Stimulated activated CD8-positive, alpha-beta memory T cell treated with anti-CD3 and anti-CD28 coated beads, Interleukin-4, amount 100 ng/mL, for 48 hours (primary cell): Measurements from ENCODE around the gene PTPRCAP.
"Not testable (repeated sequence)": the region's sequence is repeated elsewhere in the genome, so short reads cannot be mapped to it uniquely, and the experiment has no call there.

Experiments
- DNase-seq: peaks from one replicate; pipeline ENCODE4 v3.0.0-alpha.2; 2020

The PTPRCAP gene, protein sequence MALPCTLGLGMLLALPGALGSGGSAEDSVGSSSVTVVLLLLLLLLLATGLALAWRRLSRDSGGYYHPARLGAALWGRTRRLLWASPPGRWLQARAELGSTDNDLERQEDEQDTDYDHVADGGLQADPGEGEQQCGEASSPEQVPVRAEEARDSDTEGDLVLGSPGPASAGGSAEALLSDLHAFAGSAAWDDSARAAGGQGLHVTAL

DNA sequence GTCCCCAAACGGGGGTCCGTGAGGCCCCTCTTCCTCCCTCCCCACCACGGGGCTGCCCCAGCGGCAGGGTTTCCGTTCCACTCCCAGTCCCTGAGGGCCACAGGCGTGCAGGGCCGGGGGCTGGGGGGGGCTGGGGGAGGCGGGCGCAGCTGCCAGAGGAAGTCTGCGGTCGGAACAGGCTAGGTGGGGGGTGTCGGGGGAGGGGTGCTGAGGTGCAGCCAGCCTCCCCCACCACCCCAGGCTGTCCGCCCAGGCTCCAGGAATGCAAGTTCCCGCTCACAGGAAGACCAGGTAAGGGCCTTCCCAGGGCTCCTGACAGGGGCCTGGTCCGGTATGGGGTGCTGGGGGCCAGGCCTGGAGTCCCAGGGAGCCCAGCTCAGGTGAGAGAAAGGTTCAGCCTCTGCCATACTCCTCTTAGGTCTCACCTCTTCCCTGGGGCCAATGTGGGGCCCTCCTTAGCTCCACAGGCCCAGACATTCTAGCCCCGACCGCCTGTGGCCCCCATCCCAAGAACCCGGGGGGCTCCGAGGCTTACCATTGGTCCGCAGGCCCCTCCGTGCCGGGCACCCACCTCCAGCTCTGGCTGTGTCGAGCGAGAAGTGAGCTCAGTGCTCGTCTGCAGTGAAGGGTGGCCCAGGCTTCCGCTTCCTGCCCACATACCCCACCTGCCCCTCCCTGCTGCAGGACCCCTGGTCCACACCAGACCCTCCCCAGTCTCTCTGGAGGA is at the start of gene PTPRCAP:
TSS of gene PTPRCAP (minus strand) at position 601 of the 727 bp plus-strand sequence. CDS start at position 538, 63 bp downstream.
- DNase-seq, result peak; percentile 78

DNA sequence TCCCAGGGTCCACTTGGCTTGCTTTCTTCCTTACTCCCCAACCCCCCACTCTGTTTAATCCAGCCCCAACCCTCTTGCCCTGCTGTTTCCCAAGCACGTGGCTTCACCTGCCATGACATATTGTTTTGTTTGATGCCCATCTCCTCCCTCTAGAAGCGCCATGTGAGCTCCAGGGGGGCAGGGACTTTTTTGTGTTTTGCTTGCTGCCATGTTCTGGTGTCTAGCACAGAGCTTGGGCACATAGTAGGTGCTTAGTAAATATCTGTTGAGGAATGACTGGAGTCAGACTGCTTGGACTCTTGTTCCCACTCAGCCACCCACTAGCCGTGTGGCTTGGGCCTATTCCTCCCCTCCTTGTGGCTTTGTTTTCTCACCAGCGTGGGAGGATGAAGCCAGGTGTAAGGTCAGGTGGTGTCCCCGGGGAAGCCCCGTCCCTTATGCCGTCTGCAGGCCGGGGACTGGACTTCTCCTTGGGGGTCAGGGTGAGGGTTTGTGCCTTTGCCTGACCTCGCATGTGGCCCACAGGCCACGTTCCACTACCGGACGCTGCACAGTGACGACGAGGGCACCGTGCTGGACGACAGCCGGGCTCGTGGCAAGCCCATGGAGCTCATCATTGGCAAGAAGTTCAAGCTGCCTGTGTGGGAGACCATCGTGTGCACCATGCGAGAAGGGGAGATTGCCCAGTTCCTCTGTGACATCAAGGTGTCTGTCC is 49.2 kb upstream of the PTPRCAP start:
- peak; percentile 76 for DNase-seq

DNA sequence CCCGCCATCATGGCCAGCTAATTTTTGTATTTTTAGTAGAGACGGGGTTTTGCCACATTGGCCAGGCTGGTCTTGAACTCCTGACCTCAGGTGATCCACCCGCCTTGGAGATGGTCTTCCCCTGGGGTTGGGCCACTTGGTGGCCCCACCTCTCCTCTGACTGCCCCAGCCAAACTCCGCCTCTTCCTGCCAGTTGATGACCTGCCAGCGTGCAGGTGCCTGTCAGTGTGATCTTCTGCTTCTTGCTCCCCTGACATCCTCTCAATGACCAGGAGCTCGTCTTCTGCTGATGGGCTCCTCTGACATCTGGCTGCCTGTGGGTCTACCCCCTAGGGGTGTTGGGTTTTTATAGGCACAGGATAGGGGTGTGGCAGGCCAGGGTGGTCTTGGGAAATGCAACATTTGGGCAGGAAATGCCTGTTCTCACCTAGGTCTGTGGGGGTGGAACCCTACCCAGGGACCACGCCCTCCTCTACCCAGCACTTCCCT is 48.4 kb upstream of the PTPRCAP start:
- peak; percentile 80 for DNase-seq

DNA sequence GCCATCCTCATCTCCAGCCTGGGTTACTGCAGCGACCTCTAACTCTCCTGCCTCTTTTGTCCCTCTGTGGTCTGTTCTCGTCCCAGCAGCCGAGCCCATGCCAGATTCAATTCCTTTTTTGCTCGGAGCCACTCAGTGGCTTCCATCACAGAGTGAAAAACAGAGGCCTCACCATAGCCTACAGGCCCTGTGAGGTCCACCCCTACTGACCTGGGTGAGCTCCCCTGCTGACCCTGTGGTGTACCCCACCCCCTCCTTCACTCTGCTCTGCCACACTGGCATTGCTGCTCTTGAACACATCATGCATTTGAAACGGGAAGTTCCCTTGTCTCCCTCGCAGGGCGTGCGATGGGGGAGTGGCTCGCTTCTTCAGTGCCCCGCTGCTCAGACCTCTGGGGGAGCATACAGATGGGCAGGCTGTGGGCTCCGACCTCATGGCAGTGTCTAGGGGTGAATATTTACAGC is 47.4 kb upstream of the PTPRCAP start:
- DNase-seq, result peak; percentile 86

DNA sequence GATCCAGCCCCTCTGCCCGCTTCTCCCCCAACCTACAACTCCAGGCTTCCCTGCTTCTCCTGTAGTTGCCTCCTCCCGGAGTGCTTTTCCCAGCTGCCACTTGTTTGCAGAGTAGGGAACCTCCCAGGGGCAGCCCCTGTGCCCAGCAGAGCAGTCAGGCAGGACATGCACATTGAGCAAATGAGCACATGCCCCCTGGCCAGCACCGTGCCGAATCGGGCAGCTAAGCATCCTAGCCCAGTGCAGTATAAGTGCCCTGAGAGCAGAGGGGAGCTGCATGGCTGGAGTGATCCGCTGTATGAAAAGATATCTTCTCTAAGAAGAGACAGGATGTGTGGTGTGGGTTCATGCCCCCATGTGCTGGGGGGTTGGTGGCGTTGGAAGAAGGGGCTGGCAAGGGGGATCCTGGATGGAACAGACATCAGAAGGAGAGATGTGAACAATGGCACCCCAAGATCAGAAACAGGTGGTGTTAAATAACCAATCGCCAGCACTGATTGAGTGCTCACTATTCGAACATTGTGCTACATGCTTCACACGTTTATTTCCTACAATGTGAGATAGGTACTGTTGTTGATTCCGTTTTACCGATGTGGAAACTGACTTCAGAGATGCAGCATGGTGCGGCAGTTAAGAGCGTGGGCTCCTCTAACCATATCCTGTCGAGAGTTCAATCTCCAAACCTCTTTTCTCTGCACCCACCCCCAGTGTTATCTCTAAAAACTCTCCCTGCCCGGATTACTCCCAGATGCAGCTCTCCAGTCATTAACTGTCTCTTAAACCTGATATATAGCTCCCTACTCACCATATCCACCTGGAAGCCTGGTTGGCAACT is 46.6 kb upstream of the PTPRCAP start:
- peak; percentile 64 for DNase-seq

DNA sequence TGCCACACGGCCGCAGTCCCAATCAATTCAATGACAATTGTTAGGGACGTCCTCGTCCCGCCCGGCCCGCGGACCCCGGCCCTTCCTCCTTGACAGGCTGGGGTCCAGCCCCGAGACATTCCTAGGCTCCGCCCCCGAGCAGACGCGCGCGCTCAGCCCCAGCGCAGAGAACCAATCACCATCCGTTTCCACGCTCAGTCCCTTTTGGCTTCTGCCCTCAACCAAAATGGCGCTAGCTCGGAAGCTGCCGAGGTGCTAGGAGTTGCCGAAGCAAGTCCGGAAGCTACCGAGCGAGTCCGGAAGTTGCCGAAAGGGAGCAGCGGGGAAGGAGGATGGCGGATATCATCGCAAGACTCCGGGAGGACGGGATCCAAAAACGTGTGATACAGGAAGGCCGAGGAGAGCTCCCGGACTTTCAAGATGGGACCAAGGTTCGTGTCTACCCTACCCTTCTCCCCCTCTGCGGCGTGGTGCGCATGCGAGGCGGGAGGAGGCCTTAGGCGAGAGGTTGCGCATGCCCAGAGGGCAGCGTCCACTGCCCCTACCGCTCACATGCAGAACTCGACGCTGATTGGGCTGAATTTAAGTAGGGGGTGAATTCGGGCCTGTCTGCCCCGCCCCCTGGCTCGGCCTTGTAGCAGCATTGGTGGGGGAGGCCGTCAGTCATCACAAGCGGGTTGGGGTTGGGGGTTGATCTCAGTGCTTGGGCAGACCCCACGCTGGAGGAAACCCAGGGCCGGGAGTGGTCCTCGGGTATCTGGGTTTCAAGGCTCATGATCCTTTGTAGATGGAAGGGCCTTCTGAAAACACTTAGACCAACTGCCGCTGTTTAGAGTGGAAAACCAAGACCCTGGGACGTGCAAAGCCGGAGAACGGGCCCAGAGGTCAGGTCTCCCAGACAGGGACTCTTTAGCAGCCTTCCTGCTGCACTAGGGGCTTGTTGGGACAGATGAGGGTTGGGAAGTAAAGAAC is 45.6 kb upstream of the PTPRCAP start, which contains the start of gene AIP:
TSS of gene AIP (plus strand) at position 200 of the 972 bp plus-strand sequence. CDS start at position 333, 133 bp downstream.
- peak; percentile 98 for DNase-seq

DNA sequence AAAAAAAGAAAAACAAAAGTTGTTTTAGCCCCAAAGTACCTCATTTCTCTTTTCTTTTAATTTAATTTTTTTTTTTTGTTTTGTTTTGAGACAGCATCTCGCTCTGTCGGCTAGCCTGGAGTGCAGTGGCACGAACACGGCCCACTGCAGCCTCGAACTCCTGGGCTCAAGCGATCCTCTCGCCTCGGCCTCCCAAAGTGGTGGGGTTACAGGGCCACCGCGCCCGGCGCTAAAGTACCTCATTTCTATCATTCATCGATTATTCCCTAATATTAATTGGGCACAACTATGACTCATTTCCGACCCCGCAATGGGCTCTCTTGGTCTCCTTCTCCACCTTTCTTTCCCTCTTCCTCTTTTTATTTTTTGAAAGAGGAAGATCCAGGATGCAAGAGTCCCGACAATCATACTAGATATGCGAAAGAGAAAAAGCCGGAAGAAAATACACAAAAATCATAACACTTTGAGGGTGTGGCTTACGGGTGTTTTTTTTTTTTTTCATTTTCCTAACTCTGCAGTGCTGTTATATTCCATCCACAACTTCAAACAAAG is 44.9 kb upstream of the PTPRCAP start:
- DNase-seq, result no peak

DNA sequence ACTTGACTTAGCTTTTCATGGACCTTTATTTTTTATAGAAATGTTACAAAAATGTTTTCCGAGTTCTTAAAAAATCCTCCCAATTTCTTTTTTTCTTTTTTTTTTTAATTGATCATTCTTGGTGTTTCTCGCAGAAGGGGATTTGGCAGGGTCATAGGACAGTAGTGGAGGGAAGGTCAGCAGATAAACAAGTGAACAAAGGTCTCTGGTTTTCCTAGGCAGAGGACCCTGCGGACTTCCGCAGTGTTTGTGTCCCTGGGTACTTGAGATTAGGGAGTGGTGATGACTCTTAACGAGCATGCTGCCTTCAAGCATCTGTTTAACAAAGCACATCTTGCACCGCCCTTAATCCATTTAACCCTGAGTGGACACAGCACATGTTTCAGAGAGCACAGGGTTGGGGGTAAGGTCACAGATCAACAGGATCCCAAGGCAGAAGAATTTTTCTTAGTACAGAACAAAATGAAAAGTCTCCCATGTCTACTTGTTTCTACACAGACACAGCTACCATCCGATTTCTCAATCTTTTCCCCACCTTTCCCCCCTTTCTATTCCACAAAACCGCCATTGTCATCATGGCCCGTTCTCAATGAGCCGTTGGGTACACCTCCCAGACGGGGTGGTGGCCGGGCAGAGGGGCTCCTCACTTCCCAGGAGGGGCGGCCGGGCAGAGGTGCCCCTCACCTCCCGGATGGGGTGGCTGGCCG is 40.0 kb upstream of the PTPRCAP start:
- DNase-seq, result not testable (repeated sequence)

DNA sequence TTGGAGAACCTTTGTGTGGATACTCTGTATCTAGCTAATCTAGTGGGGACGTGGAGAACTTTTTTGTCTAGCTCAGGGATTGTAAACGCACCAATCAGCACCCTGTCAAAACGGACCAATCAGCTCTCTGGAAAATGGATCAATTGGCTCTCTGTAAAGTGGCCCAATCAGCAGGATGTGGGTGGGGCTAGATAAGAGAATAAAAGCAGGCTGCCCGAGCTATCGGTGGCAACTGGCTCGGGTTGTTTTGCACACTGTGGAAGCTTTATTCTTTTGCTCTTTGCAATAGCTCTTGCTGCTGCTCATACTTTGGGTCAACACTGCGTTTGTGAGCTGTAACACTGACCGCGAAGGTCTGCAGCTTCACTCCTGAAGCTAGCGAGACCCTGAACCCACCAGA is 39.2 kb upstream of the PTPRCAP start:
- not testable (repeated sequence) for DNase-seq

DNA sequence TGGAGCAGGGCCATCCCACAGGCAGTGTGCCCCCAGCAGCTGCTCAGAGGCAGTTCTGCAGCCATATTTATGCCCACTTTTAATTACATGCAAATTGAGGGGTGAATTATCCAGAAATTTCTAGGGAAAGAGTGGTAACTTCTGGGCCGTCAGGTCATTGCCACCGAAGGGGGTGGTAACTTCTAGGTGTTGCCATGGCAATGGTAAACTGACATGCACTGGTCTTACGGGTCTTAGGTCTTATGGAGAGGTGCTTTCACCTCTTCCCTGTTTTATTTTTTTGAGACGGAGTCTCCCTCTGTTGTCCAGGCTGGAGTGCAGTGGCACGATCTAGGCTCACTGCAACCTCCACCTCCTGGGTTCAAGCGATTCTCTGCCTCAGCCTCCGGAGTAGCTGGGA is 35.4 kb upstream of the PTPRCAP start:
- DNase-seq, result no peak

DNA sequence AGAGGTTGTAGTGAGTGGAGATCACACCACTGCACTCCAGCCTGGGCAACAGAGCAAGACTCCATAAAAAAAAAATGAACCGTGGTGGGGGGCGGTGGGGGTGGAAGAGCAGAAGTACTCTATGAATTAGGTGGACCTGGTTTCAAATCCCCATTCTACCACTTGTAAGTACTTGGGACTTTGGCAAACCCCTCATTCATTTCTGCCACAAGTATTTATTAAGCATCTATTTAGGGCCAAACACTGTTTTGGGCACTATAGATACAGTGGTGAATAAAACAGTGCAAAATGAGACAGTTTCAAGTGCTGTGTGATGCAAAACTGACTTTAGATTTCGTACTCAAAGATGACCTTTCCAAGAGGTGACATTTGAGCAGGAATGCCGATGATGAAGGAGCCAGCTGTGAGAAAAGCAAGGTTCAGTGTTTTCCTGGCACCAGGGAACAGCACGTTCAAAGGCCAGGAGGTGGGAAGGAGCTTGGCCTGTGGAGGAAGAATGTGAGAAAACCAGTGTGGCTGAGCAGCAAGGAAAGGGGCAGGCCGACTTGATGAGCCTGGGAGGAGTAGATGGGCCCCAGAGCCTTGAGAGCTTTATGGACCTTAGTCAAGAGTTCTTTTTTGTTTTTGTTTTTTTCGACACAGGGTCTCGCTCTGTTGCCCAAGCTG is 33.0 kb upstream of the PTPRCAP start:
- DNase-seq, result no peak

DNA sequence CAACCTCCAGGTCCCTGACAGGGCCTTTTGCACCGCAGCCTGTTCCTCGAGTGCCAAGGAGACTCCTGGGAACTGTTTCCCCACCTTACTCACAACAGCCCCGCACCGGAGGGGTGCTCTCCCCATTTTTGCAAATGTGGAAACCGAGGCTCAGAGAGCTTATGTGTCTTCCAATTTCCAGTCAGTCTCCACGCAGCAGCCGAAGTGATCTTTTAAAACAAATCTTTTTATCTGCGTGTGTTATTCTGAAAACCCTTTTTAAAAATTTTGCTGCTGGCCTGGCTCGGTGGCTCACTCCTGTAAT is 32.0 kb upstream of the PTPRCAP start:
- no peak for DNase-seq

DNA sequence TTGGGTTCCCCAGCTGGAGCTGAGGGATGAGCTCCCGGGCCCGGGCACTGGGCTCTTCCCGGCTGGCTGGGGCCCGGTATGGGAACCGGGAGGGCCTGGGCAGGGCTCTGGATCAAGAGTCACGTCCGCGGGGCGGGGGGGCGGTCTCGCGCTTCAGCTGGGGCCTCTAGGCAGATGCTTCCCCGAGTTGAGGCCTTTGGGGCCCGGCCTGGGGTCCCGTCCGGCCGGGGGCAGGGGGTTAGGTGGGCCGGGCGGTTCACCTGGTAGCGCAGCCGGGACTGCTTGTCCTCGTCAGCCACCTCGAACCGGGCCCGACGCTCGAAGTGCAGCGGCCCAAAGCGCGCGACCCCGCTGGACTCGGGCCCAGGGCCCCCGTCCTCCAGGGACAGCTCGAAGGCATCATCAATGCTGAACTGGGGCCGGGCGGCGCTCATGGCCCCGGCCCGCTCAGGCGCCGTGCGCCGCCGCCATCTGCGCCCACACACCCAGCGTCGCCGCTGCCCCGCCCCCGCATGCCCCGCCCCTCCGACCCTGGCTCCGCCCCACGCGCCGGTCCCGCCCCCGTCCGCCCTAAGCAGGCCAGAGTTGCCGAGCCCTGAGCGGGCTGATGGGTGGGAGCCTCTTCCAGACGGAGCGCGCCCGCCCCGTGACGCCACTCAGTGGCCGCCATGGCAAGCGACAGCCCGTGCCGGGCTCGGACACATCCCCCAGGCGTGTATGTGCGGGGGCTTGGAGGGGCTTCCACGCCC is 31.5 kb upstream of the PTPRCAP start, which contains the start of gene TMEM134:
TSS of gene TMEM134 (minus strand) at position 493 of the 749 bp plus-strand sequence. CDS start at position 434, 59 bp downstream.
- DNase-seq, result peak; percentile 93

DNA sequence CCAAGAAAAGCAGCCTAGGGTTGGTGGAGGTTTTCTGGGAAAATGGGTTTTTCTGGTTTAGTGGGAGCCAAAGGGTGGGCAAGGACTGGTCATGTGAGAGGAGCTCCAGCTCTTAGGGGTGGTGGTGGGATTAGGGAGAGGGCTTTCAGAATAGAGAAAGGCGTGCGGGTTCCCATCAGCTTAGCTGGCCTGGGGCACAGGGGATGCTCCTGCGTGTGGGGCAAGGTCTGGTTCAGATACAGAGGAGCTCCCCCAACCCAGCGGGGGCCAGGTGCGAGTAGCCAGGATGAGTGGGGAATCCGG is 30.9 kb upstream of the PTPRCAP start:
- no peak for DNase-seq

DNA sequence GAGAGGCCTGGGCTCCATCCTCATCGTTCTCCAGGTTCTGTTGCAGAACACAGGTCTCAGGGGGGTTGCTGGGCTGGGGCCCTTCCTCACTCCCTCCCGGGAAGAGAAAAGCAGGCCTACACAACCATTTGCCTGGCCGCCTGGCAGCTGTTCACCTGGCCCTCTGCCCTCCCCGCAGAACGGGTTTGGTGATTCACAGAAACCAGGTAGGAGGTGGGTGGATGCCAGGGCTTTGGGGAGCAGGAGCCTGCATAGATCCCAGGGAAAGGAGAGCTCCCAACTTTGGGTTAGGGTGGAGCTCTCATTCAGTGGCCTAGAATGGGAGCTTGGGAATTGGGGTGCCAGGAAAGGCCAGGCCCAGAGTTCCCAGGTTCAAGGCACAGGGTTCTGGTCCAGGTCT is 30.6 kb upstream of the PTPRCAP start:
- peak; percentile 59 for DNase-seq

DNA sequence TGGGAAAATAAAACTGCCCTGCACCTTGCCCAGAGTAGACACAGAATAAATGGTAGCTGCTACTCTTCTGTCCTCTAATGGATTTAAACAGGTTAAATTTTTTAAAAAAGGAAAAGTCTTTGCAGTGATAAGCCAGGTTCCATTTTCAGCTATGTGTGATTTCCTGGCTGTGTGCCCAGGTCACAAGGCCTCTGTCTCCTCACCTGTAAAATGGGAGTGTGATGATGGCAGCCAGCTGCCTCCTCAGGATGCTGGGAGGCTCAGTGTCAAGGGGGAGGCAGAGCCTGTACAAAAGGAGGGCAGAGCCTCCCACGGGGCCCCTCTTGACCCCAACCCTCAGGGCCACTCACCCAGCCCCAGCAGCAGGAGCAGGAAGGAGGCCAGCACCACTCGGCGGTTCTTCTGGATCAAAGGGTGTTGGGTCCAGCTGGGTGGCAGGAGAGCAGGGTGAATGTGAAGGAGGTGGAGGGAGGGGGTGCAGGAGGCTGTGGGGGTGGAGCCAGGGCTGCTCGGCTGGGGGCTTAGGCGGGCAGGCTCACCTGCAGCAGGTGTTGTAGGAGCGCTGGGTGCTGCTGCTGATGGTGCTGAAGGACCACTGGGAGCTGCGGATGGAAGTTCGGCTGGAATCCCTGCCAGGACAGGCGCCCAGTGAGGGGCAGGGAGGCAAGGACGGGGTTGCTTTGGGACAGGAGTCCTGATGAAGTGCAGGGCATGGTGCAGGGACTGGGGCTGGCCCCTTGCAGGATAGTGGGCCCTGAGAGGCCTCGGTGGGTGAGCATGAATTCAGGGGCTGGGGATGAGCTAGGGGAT is 29.7 kb upstream of the PTPRCAP start:
- no peak for DNase-seq

DNA sequence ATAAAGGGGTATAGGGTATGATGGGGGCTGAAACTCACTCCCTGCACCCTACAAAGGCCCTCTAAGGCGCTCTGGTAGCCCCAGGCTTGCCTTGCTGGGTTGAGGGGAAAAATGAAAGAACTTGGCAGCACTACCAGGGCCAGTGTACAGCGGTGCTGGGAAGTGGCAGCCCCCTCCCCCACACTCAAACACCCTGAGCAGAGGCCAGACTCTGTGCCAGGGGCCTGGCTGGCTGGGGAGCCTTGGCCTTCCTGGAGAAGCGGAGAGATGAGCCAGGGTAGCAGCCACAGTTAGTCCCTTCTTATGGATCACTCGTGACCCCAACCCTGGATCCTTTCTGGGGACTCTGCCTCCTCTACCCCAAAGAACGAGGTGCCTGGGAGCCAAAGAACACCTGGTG is 28.9 kb upstream of the PTPRCAP start:
- DNase-seq, result no peak

DNA sequence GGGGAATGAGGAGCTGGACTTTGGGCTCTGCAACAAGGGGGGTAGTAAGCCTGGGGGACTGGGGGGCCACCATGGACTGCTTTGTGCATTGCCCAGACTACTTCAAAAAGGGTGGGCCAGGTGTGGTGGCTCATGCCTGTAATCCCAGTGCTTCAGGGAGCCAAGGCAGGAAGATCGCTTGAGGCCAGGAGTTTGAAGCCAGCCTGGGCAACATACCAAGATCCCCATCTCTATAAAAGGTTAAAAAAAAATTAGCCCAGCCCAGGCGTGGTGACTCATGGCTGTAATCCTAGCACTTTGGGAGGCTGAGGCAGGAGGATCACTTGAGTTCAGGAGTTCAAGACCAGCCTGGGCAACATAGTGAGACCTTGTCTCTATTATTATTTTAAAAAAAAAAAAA is 28.0 kb upstream of the PTPRCAP start:
- DNase-seq, result not testable (repeated sequence)

DNA sequence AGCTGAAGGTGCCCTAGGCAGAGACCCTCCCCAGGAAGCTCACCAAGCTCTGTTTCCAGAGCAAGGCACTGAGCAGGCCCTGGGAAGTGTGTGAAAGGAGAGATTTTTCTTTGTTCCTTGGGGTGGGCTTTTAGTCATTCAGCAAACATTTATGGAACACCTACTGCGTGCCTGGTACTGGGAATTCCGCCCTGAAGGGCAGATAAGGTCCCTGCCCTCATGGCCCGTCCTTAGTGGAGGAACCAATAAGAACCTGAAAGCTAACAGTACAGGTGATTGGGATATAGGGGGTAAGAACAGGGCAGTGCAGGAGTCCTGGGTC is 27.7 kb upstream of the PTPRCAP start:
- DNase-seq, result no peak
